Muscle of arm (tissue), 12 donors: ENCODE measurements around the gene IQGAP1. TPM values are rescaled to one million over a fixed set of nuclear protein-coding genes. Genes with fewer than 3 reads are reported as not detected.
A peak's percentile ranks its signal among the peaks of the same experiment; 100 is the strongest.
"Not testable (repeated sequence)": the region's sequence is repeated elsewhere in the genome, so short reads cannot be mapped to it uniquely, and the experiment has no call there.

Source experiments
- DNase-seq: peaks from one replicate; pipeline ENCODE4 v3.0.0-alpha.2; 2013
- polyA plus RNA-seq, 12 donors: library from polyadenylated mRNA; unstranded; fragments of 120-200 nt; gene quantifications; one replicate each; pipeline ENCODE4 v1.2.1, GENCODE V29; 2013; ENCODE audit not compliant: insufficient read length in 12 of 12

Gene IQGAP1
- polyA plus RNA-seq, 12 donors = 66.2 to 209 (median 87.6) TPM

DNA sequence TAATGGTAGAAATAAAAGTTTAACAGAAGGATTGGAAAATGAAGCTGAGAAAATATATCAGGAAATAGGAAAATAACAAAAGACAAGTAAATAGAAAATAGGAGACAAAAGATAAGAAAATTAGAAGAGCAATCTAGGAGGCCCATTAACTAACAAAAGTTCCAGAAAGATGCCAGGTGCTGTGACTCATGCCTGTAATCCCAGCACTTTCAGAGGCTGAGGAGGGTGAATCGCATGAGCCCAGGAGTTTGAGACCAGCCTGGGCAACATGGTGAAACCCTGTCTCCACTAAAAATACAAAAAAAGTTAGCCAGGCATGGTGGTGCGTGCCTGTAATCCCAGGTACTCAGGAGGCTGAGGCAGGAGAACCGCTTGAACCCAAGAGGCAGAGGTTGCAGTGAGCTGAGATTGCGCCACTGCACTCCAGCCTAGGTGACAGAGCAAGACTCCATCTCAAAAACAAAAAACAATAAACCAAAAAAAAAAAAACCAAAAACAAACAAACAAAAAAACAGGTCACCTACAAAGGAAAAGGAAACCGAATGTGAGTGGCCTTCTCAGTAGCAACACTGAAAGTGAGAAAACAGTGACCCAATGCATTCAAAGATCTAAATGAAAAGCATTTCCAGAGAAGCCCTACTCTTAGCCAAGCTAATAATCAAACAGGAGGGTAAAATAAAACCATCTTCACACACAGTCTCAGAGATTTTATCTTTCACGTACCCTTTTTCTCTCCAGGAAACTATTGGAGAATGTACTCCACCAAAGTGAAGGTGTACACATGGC lies 136.2 kb downstream of the IQGAP1 start:
- not testable (repeated sequence) for DNase-seq

DNA sequence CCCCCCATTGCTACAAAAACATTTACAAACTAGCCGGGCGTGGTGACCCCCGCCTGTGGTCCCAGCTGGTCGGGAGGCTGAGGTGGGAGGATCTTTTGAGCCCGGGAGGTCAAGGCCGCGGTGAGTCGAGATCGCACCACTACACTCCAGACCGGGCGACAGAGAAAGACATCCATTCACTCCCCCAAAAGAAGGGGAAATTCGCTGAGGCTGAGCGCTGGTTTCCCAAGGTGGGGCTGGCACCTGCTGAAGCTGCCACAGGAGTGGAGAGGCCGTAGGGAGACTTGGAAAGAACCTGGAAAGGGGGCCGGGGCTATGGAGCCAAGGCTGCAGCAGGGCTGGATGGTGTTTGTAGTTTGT lies 140.9 kb downstream of the IQGAP1 start:
- DNase-seq = no peak

DNA sequence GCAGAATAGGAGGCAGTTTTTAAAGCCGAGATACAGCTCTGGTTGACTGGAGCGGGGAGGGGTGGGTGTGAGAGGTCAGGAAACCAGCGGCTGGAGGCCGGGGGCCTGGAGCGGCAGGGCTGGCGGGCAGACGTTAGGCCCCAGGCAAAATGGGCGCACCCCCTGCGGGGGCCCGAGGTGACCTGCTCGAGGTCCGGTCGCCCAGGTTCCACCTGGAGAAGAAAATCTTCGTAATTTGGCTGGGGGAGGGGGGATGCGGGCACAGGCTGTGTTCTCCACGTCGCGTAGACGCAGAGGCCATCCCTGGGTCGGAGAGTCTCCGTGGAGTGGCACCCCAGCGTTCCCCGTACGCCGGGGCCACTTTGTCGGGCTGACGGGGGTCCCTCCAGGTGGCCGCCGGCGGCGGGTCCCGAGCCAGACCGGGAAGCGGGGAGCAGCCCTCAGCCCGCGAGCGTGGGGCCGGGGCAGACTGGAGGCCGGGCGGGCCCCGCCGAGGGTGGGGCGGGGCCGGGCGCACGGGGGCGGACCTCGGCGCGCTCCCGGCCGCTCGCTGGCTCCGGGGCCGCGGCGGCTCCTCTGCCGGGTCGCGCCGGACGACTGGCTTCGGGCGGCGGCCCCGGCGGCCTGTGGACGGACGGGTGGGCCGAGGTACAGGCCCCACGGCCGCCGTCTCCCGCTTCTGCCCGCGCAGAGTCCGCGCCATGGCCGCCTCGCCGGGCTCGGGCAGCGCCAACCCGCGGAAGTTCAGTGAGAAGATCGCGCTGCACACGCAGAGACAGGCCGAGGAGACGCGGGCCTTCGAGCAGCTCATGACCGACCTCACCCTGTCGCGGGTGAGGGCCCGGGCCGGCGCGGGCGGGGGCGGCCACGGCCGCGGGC lies 141.6 kb downstream of the IQGAP1 start, which contains the start of gene CRTC3:
Gene CRTC3 (plus strand): TSS at position 553 of the 879 bp plus-strand sequence. CDS start 149 bp downstream, at position 702.
- DNase-seq = peak; percentile 55

DNA sequence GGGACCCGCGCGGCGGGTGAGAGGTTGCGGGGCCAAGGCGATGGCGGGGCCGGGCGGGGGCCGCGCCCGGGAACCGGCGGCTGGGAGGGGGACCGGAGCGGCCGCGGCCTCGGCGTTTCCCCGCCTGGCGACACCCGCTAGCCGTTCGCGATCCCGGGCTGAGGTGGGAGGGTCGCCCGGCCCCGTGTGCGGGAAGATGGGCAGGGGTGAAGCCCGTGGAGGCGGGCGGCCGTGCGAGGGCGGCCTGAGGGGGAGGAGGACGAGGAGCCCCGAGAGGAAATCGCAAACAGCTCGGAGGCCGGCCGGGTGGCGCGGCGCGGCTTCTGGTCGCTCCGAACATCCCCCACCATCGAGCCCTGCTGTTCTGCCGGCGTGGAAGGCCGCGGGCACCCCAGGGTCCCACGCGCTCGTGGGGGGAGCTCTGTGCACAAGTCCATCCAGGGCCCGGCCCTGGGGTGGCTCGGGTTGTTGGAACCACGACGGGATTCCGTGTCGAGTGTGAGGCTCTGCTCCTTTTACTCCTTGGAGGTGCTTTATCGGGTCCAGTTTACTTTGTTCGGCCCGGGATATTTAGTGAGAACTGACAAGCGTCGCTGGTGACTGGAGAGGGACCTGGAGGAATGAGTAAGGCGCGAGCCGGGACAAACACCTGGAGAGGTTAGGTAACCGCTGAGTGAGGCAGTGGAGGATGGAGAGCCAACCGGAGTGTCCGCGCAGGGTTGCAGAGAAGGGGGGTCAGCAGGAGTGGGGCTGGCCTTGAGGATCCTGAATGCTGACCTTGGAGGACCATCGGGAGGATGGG lies 142.4 kb downstream of the IQGAP1 start:
- DNase-seq = peak; percentile 57

DNA sequence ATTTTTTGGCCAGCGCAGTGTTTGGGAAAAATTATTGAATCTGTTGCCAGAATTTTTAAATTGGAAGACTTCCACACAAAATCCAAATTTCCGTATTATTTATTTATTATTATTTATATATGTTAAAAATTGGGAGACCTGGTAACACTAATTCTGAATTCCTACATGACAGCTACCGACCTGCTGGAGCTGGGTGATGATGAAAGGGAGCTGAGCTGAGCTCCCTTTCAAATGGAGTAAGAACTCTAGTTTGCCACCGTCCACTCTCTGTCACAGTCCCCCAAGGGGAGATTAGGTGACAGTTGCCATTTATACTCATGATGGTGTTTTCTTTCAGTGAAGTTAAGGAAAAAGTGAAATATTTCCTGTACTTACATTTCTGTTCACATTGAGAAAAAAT lies 143.1 kb downstream of the IQGAP1 start:
- no peak for DNase-seq

DNA sequence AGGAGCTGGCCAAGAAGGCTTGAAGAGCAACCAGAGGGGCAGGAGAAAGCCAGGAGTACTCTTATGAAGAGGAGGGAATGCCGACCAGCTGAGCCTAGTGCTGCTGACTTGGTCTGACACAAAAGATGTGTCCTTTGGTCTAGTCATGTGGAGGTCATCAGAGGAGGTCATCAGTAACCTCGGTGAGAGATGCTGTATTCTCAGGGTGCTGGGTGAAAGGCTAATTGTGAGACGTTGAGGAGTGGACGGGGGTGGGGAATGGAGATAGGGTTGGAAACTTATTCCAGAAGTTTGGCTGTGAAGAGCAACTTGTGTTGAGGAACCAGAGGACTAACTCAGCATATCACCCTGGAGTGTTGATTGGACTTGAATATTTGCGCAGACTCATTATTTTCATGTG lies 147.2 kb downstream of the IQGAP1 start:
- no peak for DNase-seq

DNA sequence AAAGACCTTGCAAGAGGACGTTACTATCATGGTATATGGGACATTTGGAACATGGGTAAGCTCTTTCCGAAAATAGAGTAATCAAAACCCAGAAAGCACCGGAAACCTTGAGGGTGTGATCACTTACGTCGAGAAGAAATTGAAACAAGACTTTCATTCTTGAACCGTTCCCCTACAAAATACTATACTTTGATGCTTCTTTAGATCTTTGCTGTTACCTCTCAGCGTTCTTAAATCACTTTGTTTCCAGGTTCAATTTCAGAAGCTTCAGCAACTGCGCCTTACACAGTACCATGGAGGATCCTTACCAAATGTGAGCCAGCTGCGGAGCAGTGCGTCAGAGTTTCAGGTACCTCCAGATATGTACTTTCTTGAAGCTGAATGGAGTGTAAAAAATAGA lies 151.7 kb downstream of the IQGAP1 start:
- no peak for DNase-seq

DNA sequence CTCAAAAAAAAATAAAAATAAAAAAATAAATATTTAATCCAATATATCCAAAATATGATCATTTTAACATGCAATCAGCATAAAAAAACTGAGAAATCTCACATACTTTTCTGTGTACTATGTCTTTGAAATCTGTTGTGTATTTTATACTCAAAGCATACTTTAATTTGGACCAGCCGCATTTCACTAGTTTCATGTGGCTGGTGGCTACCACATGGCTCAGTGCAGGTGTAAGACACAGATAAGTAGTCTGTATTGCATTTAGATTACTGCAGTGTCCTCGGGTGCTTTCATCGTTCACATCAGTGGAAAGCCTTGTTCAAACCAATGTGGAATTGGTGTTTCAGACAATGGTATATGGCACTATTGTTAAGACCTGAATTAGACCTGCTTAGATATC lies 152.7 kb downstream of the IQGAP1 start:
- no peak for DNase-seq

DNA sequence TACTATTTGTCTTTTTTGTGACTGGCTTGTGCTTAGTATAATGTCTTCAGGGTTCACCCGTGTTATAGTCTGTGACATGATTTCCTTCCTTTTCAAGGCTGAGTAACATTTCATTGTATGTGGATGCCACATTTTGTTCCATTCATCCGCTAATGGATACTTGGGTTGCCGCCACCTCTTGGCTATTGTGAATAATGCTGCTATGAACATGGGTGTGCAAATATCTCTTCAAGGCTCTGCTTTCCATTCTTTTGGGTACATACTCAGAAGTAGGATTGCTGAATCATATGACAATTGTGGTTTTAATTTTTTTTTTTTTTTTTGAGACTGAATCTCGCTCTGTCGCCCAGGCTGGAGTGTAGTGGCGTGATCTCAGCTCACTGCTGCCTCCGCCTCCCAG lies 157.1 kb downstream of the IQGAP1 start:
- DNase-seq = no peak

DNA sequence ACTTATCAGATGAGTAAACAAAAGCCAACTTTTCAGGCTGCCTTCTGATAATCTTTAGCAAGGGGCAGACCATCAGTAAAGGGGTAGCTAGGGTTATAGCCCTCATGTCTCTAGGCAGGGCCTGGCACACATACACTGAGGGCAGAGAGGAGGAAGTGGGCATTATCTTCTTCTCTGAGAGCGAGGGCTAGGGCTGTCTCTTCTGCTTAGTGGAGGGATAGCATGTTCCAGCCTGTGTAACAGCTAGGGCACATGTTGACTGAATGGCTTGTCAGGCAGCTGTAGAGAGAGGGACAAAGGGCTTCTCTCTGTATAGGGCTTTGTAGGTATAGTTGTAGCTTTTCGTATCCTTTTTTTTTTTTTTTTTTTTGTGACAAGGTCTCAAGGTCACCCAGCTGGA lies 159.5 kb downstream of the IQGAP1 start:
- DNase-seq = no peak

DNA sequence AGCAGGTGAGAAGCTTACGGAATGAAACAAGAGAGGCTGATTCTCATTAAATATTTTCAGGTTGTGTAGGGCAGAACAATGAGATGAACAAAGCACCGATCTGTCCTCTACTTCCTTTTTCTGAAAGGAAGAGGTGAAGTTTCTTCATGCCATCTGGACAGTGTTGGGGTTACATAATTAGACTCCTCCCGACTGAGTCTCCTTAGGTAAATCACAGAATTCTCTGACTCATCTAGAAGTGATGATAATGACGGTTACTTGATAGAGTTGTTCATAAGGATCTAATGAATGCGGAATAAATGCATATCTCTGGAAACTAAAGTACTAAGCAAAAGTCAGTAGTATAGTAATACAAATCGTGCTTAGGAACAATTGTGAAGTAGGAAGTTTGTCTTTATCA lies 162.9 kb downstream of the IQGAP1 start:
- no peak for DNase-seq

Other genes starting within 250 kb of the IQGAP1 start
- 10 to 100 TPM in 2 of 12 donors, 1 to 10 TPM in 9, not detected in 1; 3.5 to 19.7 (median 6.4) TPM for gene SEMA4B, start 186.9 kb upstream of the IQGAP1 start, polyA plus RNA-seq
- gene CIB1, start 154.3 kb upstream of the IQGAP1 start, polyA plus RNA-seq = 10 to 100 TPM in 11 of 12 donors, not detected in 1; 18.9 to 32.1 (median 21.9) TPM
- gene GDPGP1, start 154.0 kb upstream of the IQGAP1 start, polyA plus RNA-seq = 1 to 10 TPM in 10 of 12 donors, not detected in 2; 1.4 to 3.1 (median 2.1) TPM
- under 1 TPM in 8 of 12 donors, not detected in 4; 0.08 to 0.36 (median 0.21) TPM for gene TTLL13, start 138.7 kb upstream of the IQGAP1 start, polyA plus RNA-seq
- 100 to 1,000 TPM in 9 of 12 donors, 10 to 100 TPM in 2, not detected in 1; 73.0 to 111 (median 105) TPM for gene NGRN, start 122.6 kb upstream of the IQGAP1 start, polyA plus RNA-seq
- 1 to 10 TPM in 10 of 12 donors, not detected in 2; 1.9 to 4.2 (median 3.1) TPM for gene ZNF774, start 36.0 kb upstream of the IQGAP1 start, polyA plus RNA-seq
- gene CRTC3, start 141.7 kb downstream of the IQGAP1 start, polyA plus RNA-seq = 10 to 100 TPM in 11 of 12 donors, not detected in 1; 22.6 to 58.0 (median 25.9) TPM